HG02571 (cell line): ENCODE results near the gene MORC2.

Experiments used
- ATAC-seq: cut with Tn5 transposase; IDR thresholded peaks from one replicate; pipeline ENCODE4 v1.9.1; 2021; ENCODE audit warnings: mild to moderate bottlenecking, moderate library complexity; ENCODE audit not compliant: unreplicated experiment

MORC2 gene

DNA sequence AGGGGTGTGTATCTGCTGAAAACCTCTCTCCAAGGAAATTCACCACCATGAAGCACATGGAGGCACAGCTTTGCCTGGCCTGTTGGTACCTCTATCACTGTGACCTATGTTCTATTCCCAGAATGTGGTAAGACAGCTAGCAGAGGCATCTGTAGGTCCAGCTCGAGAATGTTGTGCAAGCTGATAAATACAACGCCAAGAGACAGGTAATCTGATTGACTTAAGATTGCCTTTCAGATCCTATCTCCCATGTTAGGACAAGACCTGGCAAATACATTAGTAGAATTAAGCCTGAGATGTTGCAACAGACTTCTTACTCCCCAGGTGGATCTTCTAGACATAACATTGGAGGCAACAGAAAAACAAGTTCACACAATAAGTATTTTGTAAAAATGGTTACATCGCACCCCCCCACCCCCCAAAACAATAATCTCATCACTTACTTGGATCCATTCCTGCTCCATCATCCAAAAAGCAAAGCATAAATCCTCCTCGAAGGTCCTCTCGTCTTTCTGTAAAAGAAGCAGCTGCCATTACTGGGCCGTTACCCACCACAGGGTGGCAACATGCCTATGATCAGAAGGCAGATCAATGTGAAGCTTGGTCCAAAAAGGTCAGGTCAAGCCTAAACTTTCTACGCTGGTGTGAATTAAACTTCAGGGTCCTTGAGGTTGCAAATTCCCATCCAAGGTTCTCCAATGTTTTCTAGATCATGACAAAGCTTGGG lies 18.5 kb downstream of the MORC2 start:
- no peak for ATAC-seq

DNA sequence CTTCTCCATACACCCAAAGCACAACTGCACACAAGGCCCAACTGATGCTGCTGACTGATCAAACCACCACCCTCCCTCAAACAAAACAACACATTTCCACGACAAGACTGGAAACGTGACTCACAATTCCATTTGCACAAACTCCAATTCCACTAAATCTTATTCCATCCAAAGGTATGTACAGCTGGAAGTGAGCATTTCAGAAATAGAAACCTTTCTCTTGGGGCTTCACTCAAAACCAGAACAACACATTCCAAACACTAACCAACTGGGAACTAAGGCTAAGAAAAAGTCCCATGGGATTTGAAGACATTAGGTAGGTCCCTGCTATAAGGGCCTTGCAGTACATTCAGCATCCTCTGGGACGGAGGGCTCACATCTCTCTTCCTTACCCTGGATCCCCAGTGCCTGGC lies 19.6 kb downstream of the MORC2 start:
- ATAC-seq = no peak

DNA sequence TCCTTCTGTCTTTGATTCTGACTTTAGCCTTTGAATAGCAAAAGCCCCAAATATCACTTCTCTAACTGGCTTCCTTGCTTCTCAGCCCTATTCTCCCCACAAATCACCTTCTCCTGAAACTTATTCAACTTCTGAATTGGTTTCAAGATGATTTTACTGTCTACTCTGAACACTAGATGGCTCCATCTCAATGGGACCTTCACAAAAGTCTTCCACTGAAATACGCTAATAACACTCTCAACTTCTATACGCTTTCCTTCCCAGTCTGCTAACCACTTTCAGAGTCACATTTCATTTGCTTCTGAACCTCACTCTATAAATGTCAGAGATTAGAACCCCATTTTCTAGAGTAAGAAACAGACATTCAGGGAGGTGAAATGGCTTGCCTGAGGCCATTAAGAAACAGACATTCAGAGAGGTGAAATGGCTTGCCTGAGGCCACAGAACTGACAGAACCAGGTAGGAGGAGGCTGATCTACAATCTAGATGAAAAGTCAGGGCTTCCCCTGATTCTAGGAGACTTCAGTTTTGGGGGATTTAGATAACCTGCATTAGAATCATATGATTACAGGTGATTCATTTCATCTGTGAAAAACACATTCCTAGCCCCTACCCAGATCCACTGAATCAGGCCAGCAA lies 20.6 kb downstream of the MORC2 start:
- ATAC-seq = no peak

DNA sequence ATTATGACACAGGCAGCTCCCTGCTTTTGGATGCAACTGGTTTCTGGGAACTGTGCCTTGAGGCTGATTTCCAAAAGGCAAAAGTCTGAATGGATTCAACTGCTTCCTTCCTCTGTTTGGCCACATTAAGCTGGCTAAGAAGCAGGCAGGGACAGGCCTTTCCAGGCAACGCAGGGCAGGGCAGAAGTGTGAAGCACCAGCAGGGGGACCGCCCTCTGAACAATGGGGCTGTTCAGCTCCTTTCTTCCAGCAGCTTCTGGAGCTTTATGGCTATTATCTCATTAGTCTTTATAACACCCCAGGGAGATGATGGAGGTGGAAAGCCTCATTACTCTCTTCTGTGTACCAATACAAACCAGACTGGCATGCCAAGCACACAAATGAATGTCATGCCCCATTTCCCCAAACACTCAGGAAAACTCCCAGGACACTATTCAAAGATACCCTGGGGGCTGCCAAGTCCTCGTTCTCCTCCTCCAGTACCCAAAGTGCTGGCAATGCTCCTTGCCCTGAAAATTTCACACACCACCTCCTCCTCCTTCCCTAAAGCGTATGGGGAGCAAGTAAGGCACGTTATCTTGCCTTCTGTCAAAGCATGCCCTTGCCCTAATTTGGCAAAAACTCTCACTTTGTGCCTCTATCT lies 21.3 kb downstream of the MORC2 start:
- no peak for ATAC-seq

DNA sequence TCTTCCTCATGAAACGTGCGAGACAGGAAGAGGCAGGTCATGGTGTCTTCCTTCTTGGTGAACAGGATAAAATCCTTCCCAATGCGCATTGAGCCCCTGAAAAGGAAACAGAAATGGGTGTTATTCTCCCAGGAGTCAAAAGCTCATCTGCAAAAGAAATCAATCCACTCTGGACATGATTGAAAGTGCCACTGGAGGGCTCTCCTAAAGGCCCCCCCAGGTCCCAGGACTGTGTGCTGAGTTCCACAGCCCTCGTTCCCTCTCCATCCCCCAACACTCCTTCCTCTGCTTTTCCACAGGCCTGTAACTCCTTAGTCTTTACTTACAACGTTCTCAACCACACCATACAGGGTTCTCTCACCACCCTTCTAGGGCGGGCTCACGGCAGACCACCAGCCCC lies 22.2 kb downstream of the MORC2 start:
- ATAC-seq = no peak

DNA sequence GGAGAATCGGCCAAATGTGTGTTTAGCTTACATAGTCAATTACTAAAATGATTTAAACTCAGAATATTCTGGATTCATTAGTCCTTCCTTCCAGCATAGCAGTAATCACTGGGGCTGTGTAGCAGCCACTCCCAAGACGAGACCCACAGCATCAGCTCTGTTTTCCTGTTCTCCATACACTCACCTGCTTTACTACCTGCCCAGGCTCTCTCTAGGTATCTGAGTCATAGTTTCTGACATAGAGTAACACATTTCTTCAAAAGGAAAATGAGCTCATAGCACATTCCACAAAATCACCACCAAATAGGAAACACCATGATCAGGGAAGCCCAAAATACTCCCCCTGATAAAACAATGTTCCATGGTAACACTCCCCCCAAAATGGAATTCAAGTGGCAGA lies 22.9 kb downstream of the MORC2 start:
- ATAC-seq = no peak

DNA sequence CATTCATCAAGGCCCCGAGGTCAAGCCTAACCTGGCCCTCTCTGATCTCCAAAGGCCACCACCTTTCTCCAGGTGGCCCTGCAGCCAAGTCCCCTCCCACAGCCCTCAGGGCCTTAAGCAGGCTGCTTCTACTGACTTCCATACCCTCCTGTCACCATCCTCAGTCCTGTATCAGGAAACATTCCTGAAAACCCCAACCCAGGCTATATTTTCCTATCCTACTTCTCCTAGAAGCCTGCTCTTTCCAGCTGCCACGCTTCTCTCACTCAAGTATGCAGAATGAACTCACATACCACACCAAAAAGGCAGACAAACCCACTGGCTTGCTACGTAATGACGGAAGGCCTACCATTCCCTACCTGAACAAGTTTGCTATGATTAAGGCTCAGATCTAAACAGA lies 23.6 kb downstream of the MORC2 start:
- ATAC-seq = no peak

DNA sequence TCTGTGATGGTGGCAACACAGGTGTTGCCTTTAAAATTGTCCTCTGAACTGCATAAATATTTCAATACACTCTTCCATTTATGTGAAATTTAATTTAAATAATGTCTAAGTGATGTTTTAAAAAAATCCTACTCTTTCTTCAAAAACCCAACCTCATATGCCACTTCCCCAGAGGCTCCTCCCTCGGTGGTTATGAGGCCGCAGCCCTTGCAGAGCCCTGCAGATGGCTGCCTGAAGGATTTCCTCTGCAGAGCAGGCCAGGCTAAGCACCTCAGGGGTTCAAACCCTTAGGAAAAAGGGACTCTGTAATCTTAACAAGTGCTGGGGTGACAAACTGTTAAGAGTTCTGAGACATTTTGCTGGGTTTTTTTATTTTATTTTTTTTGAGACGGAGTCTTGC lies 25.2 kb downstream of the MORC2 start:
- ATAC-seq = no peak

DNA sequence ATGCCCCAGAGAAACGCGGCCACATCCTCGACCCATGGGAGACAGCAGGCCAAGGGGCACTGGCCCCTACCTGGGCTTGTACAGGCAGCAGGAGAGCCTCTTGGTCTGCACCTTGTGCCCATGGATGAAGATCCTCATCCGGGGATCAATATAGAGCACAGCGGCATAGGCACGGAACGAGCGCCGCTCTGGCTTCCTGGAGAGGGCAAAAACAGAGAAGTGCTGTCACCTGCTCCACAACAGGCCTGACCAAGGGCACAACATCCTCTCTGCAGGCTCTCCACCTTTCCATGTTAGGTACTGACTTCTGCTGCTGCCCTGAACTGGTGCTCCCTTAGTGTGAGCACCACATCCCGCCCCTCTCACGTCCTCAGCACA lies 27.2 kb downstream of the MORC2 start:
- ATAC-seq = no peak

DNA sequence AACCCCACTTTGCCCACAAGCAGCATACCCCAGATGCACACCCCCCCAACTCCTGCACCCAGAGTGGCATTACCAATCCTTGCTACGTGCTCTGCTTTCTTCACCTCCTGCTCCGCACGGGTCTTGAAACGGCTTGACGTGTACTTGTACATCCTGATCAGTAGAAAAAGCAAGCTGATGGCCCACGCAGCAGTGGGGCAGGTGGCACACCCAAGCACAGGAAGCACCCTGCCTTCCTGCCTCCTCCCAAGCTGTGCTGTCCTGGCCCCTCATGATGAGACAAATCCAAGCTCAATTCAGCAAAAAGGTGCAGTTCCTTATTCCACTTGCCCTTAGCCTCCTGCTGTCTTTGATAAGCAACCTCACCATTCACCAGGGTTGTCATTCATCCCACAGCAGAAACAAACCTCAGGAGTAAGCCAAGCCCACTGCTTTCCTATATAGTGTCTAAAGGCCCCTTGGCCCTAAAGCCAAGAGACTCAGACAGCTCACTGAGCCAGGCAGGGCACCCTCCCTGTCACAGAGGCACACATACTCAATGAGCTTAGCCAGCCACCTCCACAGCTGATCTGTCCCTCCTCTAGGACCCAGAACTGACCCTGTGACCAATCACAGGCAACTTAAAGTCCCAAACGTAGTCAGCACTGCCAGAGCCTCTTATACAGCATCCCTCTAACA lies 27.8 kb downstream of the MORC2 start:
- ATAC-seq = no peak

DNA sequence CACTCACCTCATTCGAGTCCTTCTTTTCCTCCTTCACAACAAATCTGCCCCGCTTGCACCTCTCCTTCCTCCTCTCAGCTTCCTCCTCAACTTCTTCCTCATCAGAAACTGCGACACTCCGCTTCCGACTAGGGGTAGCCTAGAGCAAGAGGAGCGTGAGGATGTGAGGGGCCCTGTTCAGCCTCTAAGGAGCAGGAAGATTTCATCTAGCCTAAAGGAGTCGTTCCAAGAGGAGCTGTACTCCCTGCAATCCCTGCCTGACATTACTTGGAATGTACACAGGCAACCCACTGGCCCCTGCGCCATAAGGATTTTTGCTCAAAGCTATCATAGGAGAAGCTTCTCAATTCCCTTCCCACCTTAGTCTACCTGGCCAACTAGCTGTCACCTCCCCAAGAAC lies 34.5 kb downstream of the MORC2 start:
- no peak for ATAC-seq

DNA sequence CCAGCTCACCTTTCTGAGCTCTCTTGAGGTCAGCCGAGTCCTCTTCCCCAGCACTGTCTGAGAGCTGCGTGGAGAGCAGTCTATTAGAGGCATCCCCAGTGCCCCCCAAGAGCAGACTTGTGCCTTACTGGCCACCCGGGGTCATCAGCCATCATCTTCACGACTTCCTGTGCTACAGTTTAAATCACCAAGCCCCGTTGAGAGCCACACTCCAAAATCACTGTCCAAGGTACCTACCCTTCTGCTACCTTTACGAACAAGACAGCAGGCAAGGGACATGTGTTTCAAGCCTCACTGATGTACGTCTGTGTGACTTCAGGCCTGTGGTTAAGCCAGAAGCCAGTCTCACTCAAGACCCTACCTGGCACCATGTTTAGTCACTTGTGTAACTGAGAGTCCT lies 35.1 kb downstream of the MORC2 start:
- no peak for ATAC-seq

DNA sequence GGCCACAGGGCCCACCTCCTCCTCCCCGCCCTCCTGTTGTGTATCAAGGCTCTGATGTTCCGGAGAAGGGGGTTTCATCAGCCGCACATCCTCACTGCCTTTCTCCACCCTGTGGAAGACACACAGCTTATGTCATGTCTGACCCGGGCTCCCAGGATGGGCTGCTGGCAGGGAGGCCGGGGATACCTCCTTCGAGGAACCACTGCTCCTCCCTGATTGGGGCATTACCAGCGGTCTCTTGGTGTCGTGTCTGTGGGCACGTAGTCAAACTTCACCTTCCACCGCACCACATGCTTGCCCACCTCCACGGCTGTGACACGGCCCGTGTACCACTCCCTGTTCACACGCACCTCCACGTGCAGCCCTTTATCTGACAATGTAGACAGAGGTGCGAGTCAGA lies 35.9 kb downstream of the MORC2 start:
- no peak for ATAC-seq

DNA sequence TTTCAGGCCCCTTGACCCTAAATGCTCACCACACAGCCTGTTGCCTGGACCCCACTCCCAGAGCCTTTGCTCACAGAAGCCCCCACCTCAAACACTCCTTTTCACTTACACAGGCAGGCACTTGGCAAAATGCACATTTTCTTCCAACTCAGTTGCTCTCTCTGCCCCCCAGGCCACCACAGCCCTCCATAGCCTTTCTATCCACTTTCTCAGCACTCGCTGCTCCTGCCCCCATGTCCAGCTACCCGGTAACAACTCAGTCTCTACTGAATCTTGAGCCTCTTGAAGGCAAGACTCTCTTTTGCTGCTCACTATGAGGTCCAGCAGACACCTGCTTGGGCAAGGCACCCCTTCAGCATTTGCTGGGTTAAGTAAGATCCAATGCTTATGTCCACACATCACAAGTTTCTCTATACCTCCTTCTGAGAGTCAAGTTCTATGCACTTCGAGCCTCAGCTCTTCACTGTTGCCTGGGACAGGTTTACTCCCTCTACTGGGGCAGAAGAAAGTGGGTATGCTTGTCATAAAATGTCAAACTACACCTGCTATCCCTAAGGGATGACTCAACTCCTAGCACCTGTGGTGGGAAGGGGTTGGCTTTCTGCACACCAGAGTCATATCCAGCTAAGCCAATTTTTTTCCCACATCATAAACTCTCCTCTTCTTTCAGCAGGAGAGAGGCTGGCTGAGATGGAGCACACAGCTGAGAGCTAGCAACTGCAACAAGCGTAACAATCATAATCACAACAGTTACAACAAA lies 36.9 kb downstream of the MORC2 start:
- no peak for ATAC-seq

DNA sequence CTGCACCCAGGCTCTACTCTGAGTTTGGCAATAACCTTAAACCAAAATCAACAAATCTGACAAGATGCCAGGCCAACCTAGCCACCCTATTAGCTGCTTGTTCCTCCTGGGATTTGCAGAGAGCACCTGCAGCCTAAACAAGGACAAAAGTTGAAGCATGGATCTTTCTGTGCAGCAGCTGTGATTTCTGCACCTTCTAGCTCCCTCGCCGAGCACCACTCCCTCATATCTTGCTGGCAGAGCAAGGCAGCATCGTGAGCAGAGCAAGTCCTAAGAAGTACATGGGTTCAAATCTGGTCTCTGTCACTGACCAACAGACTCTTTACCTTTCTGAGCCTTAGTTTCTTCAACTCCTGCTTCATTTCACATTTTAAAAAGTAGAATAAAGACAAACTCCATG lies 38.3 kb downstream of the MORC2 start:
- ATAC-seq = no peak

DNA sequence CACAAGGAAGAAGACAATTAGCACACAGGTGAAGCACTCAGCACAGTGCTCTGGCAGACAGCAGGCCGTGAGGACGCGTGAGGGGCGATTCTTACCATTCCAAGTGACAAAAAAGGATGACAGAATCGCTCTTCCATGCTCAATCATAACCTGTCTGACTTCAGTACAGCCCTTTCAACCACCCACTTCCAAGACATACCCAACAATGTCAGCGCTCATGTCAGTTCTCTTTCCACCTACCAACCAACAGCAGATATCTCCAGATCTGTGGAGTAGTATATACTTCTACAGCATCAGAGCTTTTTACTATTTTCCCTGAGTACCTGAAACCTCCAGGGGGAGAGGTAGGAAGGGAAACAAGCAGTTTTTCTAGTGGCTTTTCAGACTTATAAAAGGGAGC lies 40.2 kb downstream of the MORC2 start:
- ATAC-seq = no peak

DNA sequence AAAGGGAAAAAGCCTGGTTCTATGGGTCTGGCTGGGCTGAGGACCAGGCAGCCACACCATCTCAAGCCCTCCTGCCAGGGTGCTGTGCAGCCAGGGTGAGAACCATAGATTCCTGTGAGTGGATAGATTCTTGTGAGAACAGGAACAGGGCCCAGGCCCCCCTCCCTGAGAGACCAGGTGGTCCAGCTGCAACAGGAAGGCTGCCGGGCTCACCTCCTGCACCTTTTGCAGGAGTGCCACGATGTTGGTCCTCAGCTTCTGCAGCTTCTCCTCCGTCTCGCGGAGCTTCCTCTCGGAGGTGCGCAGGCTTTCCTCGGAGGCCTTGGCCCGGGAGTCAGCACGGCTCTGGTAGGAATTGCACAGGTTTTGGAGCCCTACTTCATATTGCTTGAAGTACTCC lies 40.8 kb downstream of the MORC2 start:
- no peak for ATAC-seq

DNA sequence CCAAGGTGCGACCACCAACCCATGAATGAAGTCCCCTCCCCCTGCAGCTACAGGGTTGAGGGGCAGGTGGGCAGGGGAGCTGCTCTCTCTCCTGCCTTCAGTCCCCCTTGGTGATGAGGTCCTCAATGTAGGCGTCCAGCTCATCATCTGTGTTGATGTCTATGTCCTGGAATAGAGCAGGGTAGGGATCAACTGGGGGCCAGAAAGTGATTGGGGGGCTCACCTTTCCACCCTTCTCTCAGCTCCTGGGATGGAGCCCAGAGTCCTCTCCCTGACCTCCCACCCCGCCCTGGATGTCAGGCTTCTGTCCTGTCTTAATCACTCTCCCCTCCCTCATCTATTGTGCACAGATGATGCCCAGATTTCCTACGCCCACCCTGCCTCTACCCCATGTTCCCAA lies 41.9 kb downstream of the MORC2 start:
- no peak for ATAC-seq

DNA sequence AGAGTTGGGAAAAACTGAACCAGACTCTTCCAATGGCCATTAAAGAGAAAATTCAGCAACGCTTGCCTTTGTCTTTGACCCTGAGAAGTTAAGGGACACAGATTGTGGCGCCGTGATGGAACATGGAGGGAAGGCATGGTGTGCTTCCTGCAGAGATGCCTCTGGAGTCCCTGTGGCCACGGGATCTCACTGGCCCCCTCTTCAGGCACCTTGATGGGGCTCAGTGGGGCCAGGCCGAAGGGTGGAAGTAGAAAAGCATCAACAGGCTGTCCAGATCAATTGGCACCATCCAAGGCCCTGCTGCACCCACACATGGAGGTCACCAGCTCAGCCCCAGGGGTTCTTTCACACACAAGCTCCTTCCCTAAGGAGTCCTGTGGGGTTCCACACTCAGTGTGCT lies 42.9 kb downstream of the MORC2 start:
- ATAC-seq = no peak

DNA sequence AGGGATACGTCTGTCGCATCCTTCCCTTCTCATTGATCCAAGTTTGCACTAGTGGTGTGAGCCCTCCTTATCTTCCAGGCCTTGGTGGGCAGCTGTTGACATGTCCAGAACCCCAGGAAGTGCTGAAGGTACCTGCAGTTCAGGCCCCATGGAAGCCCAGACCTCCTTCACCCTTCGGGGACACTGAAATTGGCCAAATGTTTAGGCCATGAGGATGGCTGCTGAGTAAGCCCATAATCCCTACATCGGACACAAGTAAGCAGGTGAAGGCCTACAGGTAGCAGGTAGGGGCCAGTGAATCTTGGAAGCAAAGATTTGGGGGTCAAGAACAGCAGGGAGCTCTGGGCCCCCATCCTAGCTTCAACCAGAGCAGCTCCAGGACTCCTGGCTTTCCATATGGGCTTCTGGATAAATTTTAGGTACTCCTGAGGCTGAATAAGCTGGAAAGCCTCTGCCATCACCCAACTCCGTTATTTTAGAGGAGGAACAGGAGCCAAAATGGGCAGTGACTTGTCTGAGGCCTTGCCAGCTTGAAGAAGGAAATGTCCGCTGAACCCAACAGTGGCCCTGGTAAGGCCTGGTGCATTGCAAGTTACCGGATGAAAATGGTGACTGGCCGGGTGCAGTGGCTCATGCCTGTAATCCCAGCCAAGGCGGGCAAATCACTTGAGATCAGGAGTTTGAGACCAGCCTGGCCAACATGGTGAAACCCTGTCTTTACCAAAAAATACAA lies 45.2 kb downstream of the MORC2 start:
- no peak for ATAC-seq
